PC-3 (cell line): Measurements from ENCODE around the gene EDDM3A. TPM values are rescaled to one million over a fixed set of nuclear protein-coding genes. Genes with fewer than 3 reads are reported as not detected.

ENCODE experiments used
- ATAC-seq: fragments of 200-7000 bp; cut with Tn5 transposase; 2 replicates; pipeline ENCODE4 v1.9.1; 2020; ENCODE audit warnings: mild to moderate bottlenecking, moderate library complexity
- BruUV-seq: library from RNA; stranded (reverse); fragments of 400-500 nt; replicated peaks from 2 replicates; lab custom pipeline; 2021; lab: Mats Ljungman, UMichigan
- CTCF ChIA-PET: fragments of 300-600 bp; sonication (Branson Sonifier 250); formaldehyde crosslinking; loops from one replicate; lab custom pipeline; 2022; ENCODE audit warnings: antibody characterized with exemption; lab: Charles Lee
- POLR2A ChIA-PET: fragments of 300-600 bp; sonication (Branson Sonifier 250); formaldehyde crosslinking; loops from one replicate; lab custom pipeline; 2022; ENCODE audit warnings: antibody characterized with exemption; ENCODE audit not compliant: unreplicated experiment; lab: Charles Lee
- DNase-seq: peaks from one replicate; pipeline ENCODE4 v3.0.0-alpha.2; 2015
- H2AFZ ChIP-seq: fragments of 300-600 bp; sonication (generic); 2 replicates; pipeline ENCODE4 v1.6.0; 2016; ENCODE audit warnings: antibody characterized with exemption, low read length
- H3F3A ChIP-seq: fragments of 300-600 bp; sonication (generic); one replicate; pipeline ENCODE4 v1.6.0; 2017; ENCODE audit warnings: antibody characterized with exemption, low read length, control low read depth, mild to moderate bottlenecking; ENCODE audit not compliant: unreplicated experiment
- H3K27ac ChIP-seq: fragments of 300-600 bp; sonication (generic); 2 replicates; pipeline ENCODE4 v1.5.1; 2016; ENCODE audit warnings: mild to moderate bottlenecking, low read length
- H3K27me3 ChIP-seq: fragments of 300-600 bp; sonication (generic); 2 replicates; pipeline ENCODE4 v1.6.1; 2016; ENCODE audit warnings: low read length, mixed read lengths
- H3K36me3 ChIP-seq: fragments of 300-600 bp; sonication (generic); 2 replicates; pipeline ENCODE4 v1.6.1; 2016; ENCODE audit warnings: low read depth, mixed run types, low read length, mixed read lengths
- H3K4me1 ChIP-seq: fragments of 300-600 bp; sonication (generic); 2 replicates; pipeline ENCODE4 v1.5.1; 2016; ENCODE audit warnings: low read length; ENCODE audit not compliant: insufficient read depth
- H3K4me2 ChIP-seq: fragments of 300-600 bp; sonication (generic); 2 replicates; pipeline ENCODE4 v1.6.0; 2016; ENCODE audit warnings: low read length
- H3K4me3 ChIP-seq: fragments of 300-600 bp; sonication (generic); 2 replicates; pipeline ENCODE4 v1.5.1; 2016; ENCODE audit warnings: mild to moderate bottlenecking, low read length, mixed read lengths
- H3K79me2 ChIP-seq: fragments of 300-600 bp; sonication (generic); 2 replicates; pipeline ENCODE4 v1.6.1; 2017; ENCODE audit warnings: low read length, mixed read lengths
- H3K9ac ChIP-seq: fragments of 300-600 bp; sonication (generic); 2 replicates; pipeline ENCODE4 v1.6.0; 2016; ENCODE audit warnings: mild to moderate bottlenecking, low read length
- H3K9me2 ChIP-seq: fragments of 300-600 bp; sonication (generic); replicated peaks from 2 replicates; pipeline ENCODE4 v1.6.1; 2016; ENCODE audit warnings: mixed run types, low read length, mixed read lengths
- H3K9me3 ChIP-seq: fragments of 300-600 bp; sonication (generic); 2 replicates; pipeline ENCODE4 v1.6.1; 2016; ENCODE audit warnings: low read length, mixed read lengths
- H4K20me1 ChIP-seq: fragments of 300-600 bp; sonication (generic); 2 replicates; pipeline ENCODE4 v1.6.1; 2016; ENCODE audit warnings: low read length, mixed read lengths
- CTCF ChIP-seq: fragments of 300-600 bp; sonication (generic); conservative IDR thresholded peaks from 2 replicates; pipeline ENCODE4 v1.5.1; 2017; ENCODE audit warnings: antibody characterized with exemption, low read depth, mild to moderate bottlenecking, low read length
- EZH2 ChIP-seq: fragments of 300-600 bp; sonication (generic); IDR thresholded peaks from one replicate; pipeline ENCODE4 v1.6.1; 2017; ENCODE audit warnings: antibody characterized with exemption, mild to moderate bottlenecking, low read length; ENCODE audit not compliant: unreplicated experiment
- EZH2phosphoT487 ChIP-seq: fragments of 300-600 bp; sonication (generic); IDR thresholded peaks from 2 replicates; pipeline ENCODE4 v1.6.1; 2018; ENCODE audit warnings: mild to moderate bottlenecking, antibody characterized with exemption, low read length, borderline replicate concordance
- intact Hi-C: fragments of 100-400 bp; cut with micrococcal nuclease; formaldehyde crosslinking; loops from 2 replicates; pipeline ENCODE4 v1.9.0; 2023
- total RNA-seq: library from RNA; depleted of rRNA; stranded (reverse); fragments of >200 nt; gene quantifications from 2 replicates; pipeline ENCODE4 v1.2.3, GENCODE V29; 2014

Gene EDDM3A
- total RNA-seq, 1 experiment from 2014 or later: not detected

- Histone ChIP-seq H3K4me3 (no peak overlapping the region), H2AFZ (no peak overlapping the region), H3K9me3 (peaks cover 9% of the 10 kb centered on the region; the same call in 1 of the 2 replicates), H3K9me2 (no peaks in the 10 kb centered on the region), H4K20me1 (no peaks in the 10 kb centered on the region), H3K4me1 (no peaks in the 10 kb centered on the region), H3K27me3 (peaks cover 42% of the 10 kb centered on the region; the same call in 1 of the 2 replicates), H3K36me3 (no peaks in the 10 kb centered on the region), H3F3A (no peaks in the 10 kb centered on the region), H3K4me2 (no peak overlapping the region), H3K9ac (no peak overlapping the region), H3K27ac (no peak overlapping the region), H3K79me2 (no peaks in the 10 kb centered on the region)
- intact Hi-C loops: no loop called here
- CTCF ChIA-PET: no interaction called here
- no peak for ATAC-seq
- no TSS peak for BruUV-seq
- DNase-seq: no peak
- POLR2A ChIA-PET: no interaction called here
- TF ChIP-seq EZH2 (no peak), CTCF (no peak)
Measured at GRCh38 chr14:20748439-20748838, 2.8 kb downstream of the EDDM3A start.

- H3K27ac ChIP-seq: no peak overlapping the region
- DNase-seq (no peak), ATAC-seq (no peak)
- no peak overlapping the region for H3K9ac ChIP-seq
- H3K4me2 ChIP-seq: no peak overlapping the region
- H2AFZ ChIP-seq: no peak overlapping the region
- intact Hi-C loops: no loop called here
- peaks cover 9% of the 10 kb centered on the region; the same call in 1 of the 2 replicates for H3K9me3 ChIP-seq
- no peak for TF ChIP-seq EZH2
- TF ChIP-seq EZH2phosphoT487: no peak
- TF ChIP-seq CTCF: no peak
- no peaks in the 10 kb centered on the region for H3K79me2 ChIP-seq
- no peaks in the 10 kb centered on the region for H3K4me1 ChIP-seq
- peaks cover 34% of the 10 kb centered on the region; the same call in 1 of the 2 replicates for H3K27me3 ChIP-seq
- no TSS peak for BruUV-seq
- no peaks in the 10 kb centered on the region for H3F3A ChIP-seq
- ChIA-PET CTCF (no interaction called here), POLR2A (no interaction called here)
- no peak overlapping the region for H3K4me3 ChIP-seq
- no peaks in the 10 kb centered on the region for H4K20me1 ChIP-seq
- no peaks in the 10 kb centered on the region for H3K36me3 ChIP-seq
- H3K9me2 ChIP-seq: no peaks in the 10 kb centered on the region
Measured at GRCh38 chr14:20750194-20750593, 4.5 kb downstream of the EDDM3A start.

- H3K27me3 ChIP-seq: peaks cover 22% of the 10 kb centered on the region; the same call in 1 of the 2 replicates
- no peak for TF ChIP-seq EZH2phosphoT487
- TF ChIP-seq CTCF: no peak
- no peak for TF ChIP-seq EZH2
- DNase-seq: no peak
Measured at GRCh38 chr14:20751963-20752562, 6.4 kb downstream of the EDDM3A start.

More at GRCh38 chr14:20751963-20752562, 6.4 kb downstream of the EDDM3A start:
- Histone ChIP-seq H3K4me1 (no peaks in the 10 kb centered on the region), H3F3A (no peaks in the 10 kb centered on the region), H3K4me3 (no peak overlapping the region), H3K4me2 (no peak overlapping the region), H3K79me2 (no peaks in the 10 kb centered on the region), H4K20me1 (no peaks in the 10 kb centered on the region), H3K27ac (no peak overlapping the region), H3K9me2 (no peaks in the 10 kb centered on the region), H3K9me3 (peaks cover 9% of the 10 kb centered on the region; the same call in 1 of the 2 replicates), H3K36me3 (no peaks in the 10 kb centered on the region), H3K9ac (no peak overlapping the region), H2AFZ (no peak overlapping the region)
- POLR2A ChIA-PET: no interaction called here
- CTCF ChIA-PET: no interaction called here
- BruUV-seq: no TSS peak
- intact Hi-C loops: no loop called here
- no peak for ATAC-seq
